Smooth muscle cell (in vitro differentiated cells): ENCODE measurements around the gene TBC1D9B. TPM values are rescaled to one million over a fixed set of nuclear protein-coding genes. Genes with fewer than 3 reads are reported as not detected.
A peak's percentile ranks its signal among the peaks of the same experiment; 100 is the strongest.

Experiments used
- DNase-seq: peaks from one replicate; lab custom pipeline; 2025; ENCODE audit not compliant: unreplicated experiment; lab: John Stamatoyannopoulos, UW
- H2AFZ ChIP-seq: fragments of 200-600 bp; sonication (generic); 2 replicates; pipeline ENCODE4 v1.6.0; 2016; ENCODE audit warnings: antibody characterized with exemption, low read depth, mild to moderate bottlenecking
- H3F3A ChIP-seq: fragments of 200-600 bp; sonication (generic); 2 replicates; pipeline ENCODE4 v1.6.0; 2017; ENCODE audit warnings: antibody characterized with exemption, low read depth
- H3K27ac ChIP-seq: fragments of 200-600 bp; sonication (generic); 2 replicates; pipeline ENCODE4 v1.5.1; 2016; ENCODE audit warnings: low read depth, mild to moderate bottlenecking
- H3K27me3 ChIP-seq: fragments of 200-600 bp; sonication (generic); 2 replicates; pipeline ENCODE4 v1.6.1; 2016; ENCODE audit warnings: low read depth, mild to moderate bottlenecking
- H3K36me3 ChIP-seq: fragments of 200-600 bp; sonication (generic); 2 replicates; pipeline ENCODE4 v1.5.1; 2016; ENCODE audit warnings: low read depth
- H3K4me1 ChIP-seq: fragments of 200-600 bp; sonication (generic); 2 replicates; pipeline ENCODE4 v1.5.1; 2016; ENCODE audit warnings: low read depth
- H3K4me2 ChIP-seq: fragments of 200-600 bp; sonication (generic); 2 replicates; pipeline ENCODE4 v1.6.0; 2016; ENCODE audit warnings: mild to moderate bottlenecking
- H3K4me3 ChIP-seq: fragments of 200-600 bp; sonication (generic); 2 replicates; pipeline ENCODE4 v1.5.1; 2016; ENCODE audit warnings: mild to moderate bottlenecking
- H3K79me2 ChIP-seq: fragments of 200-600 bp; sonication (generic); 2 replicates; pipeline ENCODE4 v1.6.0; 2016; ENCODE audit warnings: low read depth, mild to moderate bottlenecking
- H3K9ac ChIP-seq: fragments of 200-600 bp; sonication (generic); 2 replicates; pipeline ENCODE4 v1.6.0; 2016; ENCODE audit warnings: low read depth
- H3K9me3 ChIP-seq: fragments of 200-600 bp; sonication (generic); replicated peaks from 2 replicates; pipeline ENCODE4 v1.5.1; 2016; ENCODE audit warnings: low read depth
- H4K20me1 ChIP-seq: fragments of 200-600 bp; sonication (generic); 2 replicates; pipeline ENCODE4 v1.6.0; 2016; ENCODE audit warnings: low read depth
- CTCF ChIP-seq: fragments of 200-600 bp; sonication (generic); IDR thresholded peaks from 2 replicates; pipeline ENCODE4 v1.5.1; 2017; ENCODE audit warnings: borderline replicate concordance, mild to moderate bottlenecking, antibody characterized with exemption; ENCODE audit not compliant: insufficient read depth, poor library complexity, severe bottlenecking
- WGBS: methylation state at CpG from one replicate; pipeline ENCODE4 v1.1.7; 2016; ENCODE audit warnings: low lambda C conversion rate; 5-methylcytosine and 5-hydroxymethylcytosine counted together
- polyA plus RNA-seq: library from polyadenylated mRNA; unstranded; fragments of >200 nt; fragmentation: Nextera tagmentation; extraction: Ambion mirVana; gene quantifications from 2 replicates; pipeline ENCODE4 v1.2.1, GENCODE V29; 2016
- total RNA-seq: library from RNA; depleted of rRNA; stranded (reverse); fragments of >200 nt; gene quantifications from 2 replicates; pipeline ENCODE4 v1.2.3, GENCODE V29; 2014

TBC1D9B gene
- total and polyA plus RNA-seq, 2 experiments from 2014 or later: 47.5 to 62.3 TPM

GRCh38 chr5:179821298-179822058 lies 86.2 kb downstream of the TBC1D9B start:
- no peak overlapping the region for H2AFZ ChIP-seq
- no peak for TF ChIP-seq CTCF
- peaks cover 54% of the 10 kb centered on the region for H4K20me1 ChIP-seq
- H3F3A ChIP-seq: peaks cover 23% of the 10 kb centered on the region
- peaks cover 29% of the 10 kb centered on the region for H3K79me2 ChIP-seq
- no peaks in the 10 kb centered on the region for H3K27me3 ChIP-seq
- DNase-seq: peak; percentile 45
- H3K4me1 ChIP-seq: peaks cover 40% of the 10 kb centered on the region
- no peaks in the 10 kb centered on the region for H3K9me3 ChIP-seq
- peak overlapping the region; percentile 99 for H3K9ac ChIP-seq
- H3K4me2 ChIP-seq: peak overlapping the region; percentile 96
- H3K36me3 ChIP-seq: peaks cover 5% of the 10 kb centered on the region
- peak overlapping the region; percentile 100 for H3K27ac ChIP-seq
- 1% methylated on average over 47 of the region's 54 CpGs for WGBS
- peak overlapping the region; percentile 95 for H3K4me3 ChIP-seq

- Histone ChIP-seq H3F3A (peaks cover 23% of the 10 kb centered on the region), H2AFZ (no peak within 1 kb of the TSS), H3K4me2 (peak within 1 kb of the TSS; percentile 96), H3K4me3 (peak within 1 kb of the TSS; percentile 95), H3K27me3 (no peaks in the 10 kb centered on the region), H4K20me1 (peaks cover 46% of the 10 kb centered on the region), H3K4me1 (peaks cover 40% of the 10 kb centered on the region), H3K9ac (peak within 1 kb of the TSS; percentile 99), H3K27ac (peak within 1 kb of the TSS; percentile 100), H3K9me3 (no peaks in the 10 kb centered on the region), H3K36me3 (no peaks in the 10 kb centered on the region), H3K79me2 (peaks cover 29% of the 10 kb centered on the region)
- peak; percentile 66 for DNase-seq
- WGBS: 4% methylated on average over 38 of the region's 81 CpGs
- no peak for TF ChIP-seq CTCF
These were observed 87.0 kb downstream of the TBC1D9B start, which contains the start of gene SQSTM1 for GRCh38 chr5:179820483-179821297. Gene SQSTM1, plus strand, starts transcription at chr5:179820905. Its CDS starts 32 bp downstream, at chr5:179820937.

GRCh38 chr5:179820127-179820482 lies 87.6 kb downstream of the TBC1D9B start:
- no peaks in the 10 kb centered on the region for H3K27me3 ChIP-seq
- H3K79me2 ChIP-seq: peaks cover 29% of the 10 kb centered on the region
- no peaks in the 10 kb centered on the region for H3K9me3 ChIP-seq
- peaks cover 23% of the 10 kb centered on the region for H3F3A ChIP-seq
- no peak overlapping the region for H2AFZ ChIP-seq
- H3K4me1 ChIP-seq: peaks cover 40% of the 10 kb centered on the region
- 85% methylated on average over 12 of the region's 12 CpGs for WGBS
- H3K36me3 ChIP-seq: no peaks in the 10 kb centered on the region
- H3K4me3 ChIP-seq: peak overlapping the region; percentile 95
- peak overlapping the region; percentile 96 for H3K4me2 ChIP-seq
- no peak for DNase-seq
- H3K9ac ChIP-seq: peak overlapping the region; percentile 99
- H4K20me1 ChIP-seq: peaks cover 40% of the 10 kb centered on the region
- TF ChIP-seq CTCF: no peak
- H3K27ac ChIP-seq: peak overlapping the region; percentile 100
